Stimulated activated CD4-positive, alpha-beta T cell treated with anti-CD3 and anti-CD28 coated beads, TNF-alpha, amount 100 ng/mL, for 4 hours (primary cell): ENCODE measurements around the gene SPRY1.

Experiments used
- DNase-seq, 3 experiments: peaks; one replicate each; pipeline ENCODE4 v3.0.0-alpha.2; 2020; ENCODE audit warnings: low read depth in 3 of 3

SPRY1 gene

DNA sequence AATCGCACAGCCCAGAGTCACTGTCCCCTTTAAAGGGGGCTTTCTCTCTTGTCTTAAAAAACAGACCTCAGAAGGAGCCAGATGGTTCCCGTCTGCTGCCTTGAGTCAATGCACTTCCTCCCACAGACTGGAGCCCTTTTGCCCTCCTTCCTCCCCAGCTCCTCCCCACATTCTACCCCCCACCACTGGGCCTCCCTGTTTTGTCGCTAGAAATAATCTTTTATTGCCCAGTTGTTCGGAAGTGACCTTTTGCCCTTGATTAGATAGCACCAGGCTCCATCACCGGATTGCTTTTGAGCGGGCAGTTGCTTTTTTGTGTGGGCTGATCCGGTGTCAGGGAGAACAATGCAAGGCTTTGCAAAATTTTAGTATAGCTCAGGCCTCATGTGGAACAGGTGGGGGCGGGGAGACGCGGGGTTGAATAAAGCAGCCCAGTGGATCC lies 47.7 kb downstream of the SPRY1 start:
- no peak for DNase-seq

DNA sequence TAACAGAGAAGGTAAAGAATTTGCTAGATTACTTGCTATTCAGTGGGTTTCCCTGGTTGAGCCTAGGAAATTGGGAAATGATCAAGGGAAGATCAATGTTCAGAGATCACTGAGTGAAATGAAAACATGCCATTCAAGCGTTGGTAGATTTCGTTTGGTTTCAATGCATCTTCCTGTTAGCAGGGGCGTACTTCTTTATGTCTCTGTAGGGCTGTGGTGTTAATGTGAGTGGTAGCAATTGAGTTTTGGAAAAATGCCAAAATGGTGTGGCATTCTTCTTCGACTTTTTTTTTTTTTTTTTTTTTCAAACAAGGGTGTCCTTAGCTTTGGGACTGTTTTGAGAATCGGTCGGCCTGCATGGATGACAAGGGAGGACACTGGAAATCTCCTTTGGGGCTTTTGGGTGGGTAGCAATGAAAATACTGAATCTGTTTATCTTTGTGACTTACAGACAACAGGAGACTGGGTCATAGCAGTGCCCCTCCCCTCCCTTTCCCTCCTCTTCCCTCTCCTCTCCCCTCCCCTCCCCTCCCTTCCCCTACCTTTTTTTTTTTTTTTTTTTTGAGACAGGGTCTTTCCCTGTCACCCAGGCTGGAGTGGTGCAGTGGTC lies 50.4 kb downstream of the SPRY1 start:
- DNase-seq, result no peak

DNA sequence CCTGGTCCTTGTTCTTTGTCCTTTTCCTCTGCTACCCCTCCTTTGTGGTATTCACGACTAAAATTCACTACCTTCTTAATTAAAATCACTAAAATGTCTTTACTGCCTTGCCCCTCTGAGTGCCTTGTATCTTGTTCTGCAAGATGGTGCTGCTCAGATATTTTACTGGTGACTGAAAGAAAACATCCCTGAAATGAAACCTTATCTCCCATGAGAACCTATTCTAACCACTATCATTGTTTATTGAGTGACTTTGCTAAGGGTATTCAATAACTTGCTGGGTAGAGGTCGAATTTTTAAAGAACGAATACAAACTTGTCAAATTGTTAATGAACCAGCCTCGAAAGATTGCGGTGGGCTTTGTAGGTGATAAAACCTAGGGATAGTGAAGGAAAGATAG lies 52.8 kb downstream of the SPRY1 start:
- DNase-seq, result no peak

GRCh38 chr4:123449780-123450179 lies 53.2 kb downstream of the SPRY1 start:
- no peak for DNase-seq

DNA sequence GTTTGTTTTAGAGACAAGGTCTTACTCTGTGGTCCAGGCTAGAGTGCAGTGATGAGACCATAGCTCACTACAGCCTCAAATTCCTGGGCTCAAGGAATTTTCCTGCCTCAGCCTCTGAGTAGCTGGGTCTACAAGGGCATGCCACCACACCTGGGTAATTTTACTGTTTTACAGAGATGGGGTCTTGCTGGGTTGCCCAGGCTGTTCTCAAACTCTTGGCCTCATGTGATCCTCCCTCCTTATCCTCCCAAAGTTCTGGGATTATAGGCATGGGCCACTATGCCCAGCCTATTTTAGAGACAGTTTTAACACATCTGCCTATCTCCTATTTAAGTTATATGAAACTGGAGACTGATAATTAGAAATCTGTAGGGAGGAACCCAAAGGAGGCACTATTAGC lies 53.8 kb downstream of the SPRY1 start:
- DNase-seq, result no peak

- no peak for DNase-seq
These were observed 56.0 kb downstream of the SPRY1 start for GRCh38 chr4:123452616-123453015.

GRCh38 chr4:123453061-123453680 lies 56.6 kb downstream of the SPRY1 start:
- no peak for DNase-seq
